Activated CD4-positive, CD25-positive, alpha-beta regulatory T cell treated with anti-CD3 and anti-CD28 coated beads, Interleukin-2, amount 50 U/mL, for 24 hours (primary cell): ENCODE data around the gene HLA-DRB5.
"Not testable (repeated sequence)": the region's sequence is repeated elsewhere in the genome, so short reads cannot be mapped to it uniquely, and the experiment has no call there.

Experiments
- ATAC-seq, 2 donors: fragments of 150-1000 bp; cut with Tn5 transposase; one replicate each; pipeline ENCODE4 v1.10.0; 2021; ENCODE audit warnings: mild to moderate bottlenecking in 1 of 2, moderate library complexity in 1 of 2

HLA-DRB5 gene

GRCh38 chr6:32529697-32530430 is at the start of gene HLA-DRB5:
Gene HLA-DRB5, minus strand, starts transcription at chr6:32530287. Its CDS starts 63 bp downstream, at chr6:32530224.
- peak; percentile 68 to 84 for ATAC-seq

GRCh38 chr6:32578962-32579361 is 48.9 kb upstream of the HLA-DRB5 start:
- no peak for ATAC-seq

- not testable (repeated sequence) for ATAC-seq
Observed at GRCh38 chr6:32577493-32577892, 47.4 kb upstream of the HLA-DRB5 start.

- no peak for ATAC-seq
Observed at GRCh38 chr6:32576250-32576649, 46.2 kb upstream of the HLA-DRB5 start.

- ATAC-seq, result no peak
Observed at GRCh38 chr6:32570363-32570905, 40.3 kb upstream of the HLA-DRB5 start.

GRCh38 chr6:32568561-32568960 is 38.5 kb upstream of the HLA-DRB5 start:
- ATAC-seq, result no peak

- ATAC-seq, result no peak
Observed at GRCh38 chr6:32566957-32567356, 36.9 kb upstream of the HLA-DRB5 start.

- no peak for ATAC-seq
Observed at GRCh38 chr6:32565511-32565910, 35.4 kb upstream of the HLA-DRB5 start.

- ATAC-seq, result no peak
Observed at GRCh38 chr6:32562940-32563339, 32.9 kb upstream of the HLA-DRB5 start.

- ATAC-seq, result no peak
Observed at GRCh38 chr6:32559747-32560146, 29.7 kb upstream of the HLA-DRB5 start.

GRCh38 chr6:32558426-32559057 is 28.5 kb upstream of the HLA-DRB5 start:
- ATAC-seq, result no peak

- no peak for ATAC-seq
Observed at GRCh38 chr6:32554116-32554965, 24.3 kb upstream of the HLA-DRB5 start.

- no peak for ATAC-seq
Observed at GRCh38 chr6:32553037-32553742, 23.1 kb upstream of the HLA-DRB5 start.

GRCh38 chr6:32551410-32551809 is 21.3 kb upstream of the HLA-DRB5 start:
- no peak for ATAC-seq

- ATAC-seq, result no peak
Observed at GRCh38 chr6:32539839-32540238, 9.8 kb upstream of the HLA-DRB5 start.

GRCh38 chr6:32530431-32530793 is 325 bp upstream of the HLA-DRB5 start:
- ATAC-seq, result peak in 1 of 2 donors; percentile 10

GRCh38 chr6:32522302-32523047 is 7.6 kb downstream of the HLA-DRB5 start:
- no peak for ATAC-seq

- no peak for ATAC-seq
Observed at GRCh38 chr6:32519910-32520258, 10.2 kb downstream of the HLA-DRB5 start.

- no peak for ATAC-seq
Observed at GRCh38 chr6:32519118-32519909, 10.8 kb downstream of the HLA-DRB5 start.

GRCh38 chr6:32517654-32518445 is 12.2 kb downstream of the HLA-DRB5 start:
- ATAC-seq, result no peak
